Measurements from ENCODE around the gene EP400. TPM values are rescaled to one million over a fixed set of nuclear protein-coding genes. Genes with fewer than 3 reads are reported as not detected.

EP400 gene
- total and polyA plus RNA-seq, 9 of the 15 experiments (the other 6 are each of a cell fraction or from before 2014, with no cell fraction given) = 4.5 to 58.0 (median 7.0) TPM

DNA sequence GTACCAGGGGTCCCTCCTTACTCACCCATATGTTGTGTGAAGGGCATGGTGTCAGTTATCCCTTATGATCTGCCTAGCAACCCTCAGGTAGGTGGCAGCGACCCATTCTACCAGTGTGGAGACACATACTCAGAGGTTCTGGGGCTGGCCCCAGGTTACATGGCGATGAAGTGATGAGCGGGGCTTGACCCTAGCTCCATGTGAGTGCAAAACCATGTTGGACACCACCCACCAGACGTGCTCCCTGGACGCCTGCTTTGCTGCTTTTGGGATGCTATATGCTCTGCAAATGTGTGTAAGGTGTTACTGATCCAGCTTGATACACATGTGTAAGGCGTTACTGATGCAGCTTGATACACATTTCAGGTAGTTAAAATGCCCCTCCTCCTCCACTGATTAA is 33.3 kb downstream of the EP400 start (continued):
- TF ChIP-seq, protein P1, sequence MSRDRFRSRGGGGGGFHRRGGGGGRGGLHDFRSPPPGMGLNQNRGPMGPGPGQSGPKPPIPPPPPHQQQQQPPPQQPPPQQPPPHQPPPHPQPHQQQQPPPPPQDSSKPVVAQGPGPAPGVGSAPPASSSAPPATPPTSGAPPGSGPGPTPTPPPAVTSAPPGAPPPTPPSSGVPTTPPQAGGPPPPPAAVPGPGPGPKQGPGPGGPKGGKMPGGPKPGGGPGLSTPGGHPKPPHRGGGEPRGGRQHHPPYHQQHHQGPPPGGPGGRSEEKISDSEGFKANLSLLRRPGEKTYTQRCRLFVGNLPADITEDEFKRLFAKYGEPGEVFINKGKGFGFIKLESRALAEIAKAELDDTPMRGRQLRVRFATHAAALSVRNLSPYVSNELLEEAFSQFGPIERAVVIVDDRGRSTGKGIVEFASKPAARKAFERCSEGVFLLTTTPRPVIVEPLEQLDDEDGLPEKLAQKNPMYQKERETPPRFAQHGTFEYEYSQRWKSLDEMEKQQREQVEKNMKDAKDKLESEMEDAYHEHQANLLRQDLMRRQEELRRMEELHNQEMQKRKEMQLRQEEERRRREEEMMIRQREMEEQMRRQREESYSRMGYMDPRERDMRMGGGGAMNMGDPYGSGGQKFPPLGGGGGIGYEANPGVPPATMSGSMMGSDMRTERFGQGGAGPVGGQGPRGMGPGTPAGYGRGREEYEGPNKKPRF (IDR thresholded peaks at IDR 0.05; ENCODE audit: low read depth, low read length) = no peak
- no peak for TF ChIP-seq KLF13 (tag; IDR thresholded peaks at IDR 0.05; ENCODE audit: borderline replicate concordance, low read depth)
- TF ChIP-seq EP400 (IDR thresholded peaks at IDR 0.05) = no peak
- no peak for TF ChIP-seq ZNF134 (CRISPR knock-in tag; conservative IDR thresholded peaks at IDR 0.05)
- TF ChIP-seq MEIS2 (IDR thresholded peaks at IDR 0.05; ENCODE audit: partially characterized antibody) = no peak
- no peak for TF ChIP-seq BHLHE40 (IDR thresholded peaks at IDR 0.05; ENCODE audit: low read length)
- TF ChIP-seq, protein P2, sequence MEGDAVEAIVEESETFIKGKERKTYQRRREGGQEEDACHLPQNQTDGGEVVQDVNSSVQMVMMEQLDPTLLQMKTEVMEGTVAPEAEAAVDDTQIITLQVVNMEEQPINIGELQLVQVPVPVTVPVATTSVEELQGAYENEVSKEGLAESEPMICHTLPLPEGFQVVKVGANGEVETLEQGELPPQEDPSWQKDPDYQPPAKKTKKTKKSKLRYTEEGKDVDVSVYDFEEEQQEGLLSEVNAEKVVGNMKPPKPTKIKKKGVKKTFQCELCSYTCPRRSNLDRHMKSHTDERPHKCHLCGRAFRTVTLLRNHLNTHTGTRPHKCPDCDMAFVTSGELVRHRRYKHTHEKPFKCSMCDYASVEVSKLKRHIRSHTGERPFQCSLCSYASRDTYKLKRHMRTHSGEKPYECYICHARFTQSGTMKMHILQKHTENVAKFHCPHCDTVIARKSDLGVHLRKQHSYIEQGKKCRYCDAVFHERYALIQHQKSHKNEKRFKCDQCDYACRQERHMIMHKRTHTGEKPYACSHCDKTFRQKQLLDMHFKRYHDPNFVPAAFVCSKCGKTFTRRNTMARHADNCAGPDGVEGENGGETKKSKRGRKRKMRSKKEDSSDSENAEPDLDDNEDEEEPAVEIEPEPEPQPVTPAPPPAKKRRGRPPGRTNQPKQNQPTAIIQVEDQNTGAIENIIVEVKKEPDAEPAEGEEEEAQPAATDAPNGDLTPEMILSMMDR (IDR thresholded peaks at IDR 0.05 in 2 of 3, conservative IDR thresholded peaks at IDR 0.05 in 1 of 3; ENCODE audit: insufficient read depth in 2 of 3, low read depth in 1 of 3, low read length in 3 of 3) = no peak

DNA sequence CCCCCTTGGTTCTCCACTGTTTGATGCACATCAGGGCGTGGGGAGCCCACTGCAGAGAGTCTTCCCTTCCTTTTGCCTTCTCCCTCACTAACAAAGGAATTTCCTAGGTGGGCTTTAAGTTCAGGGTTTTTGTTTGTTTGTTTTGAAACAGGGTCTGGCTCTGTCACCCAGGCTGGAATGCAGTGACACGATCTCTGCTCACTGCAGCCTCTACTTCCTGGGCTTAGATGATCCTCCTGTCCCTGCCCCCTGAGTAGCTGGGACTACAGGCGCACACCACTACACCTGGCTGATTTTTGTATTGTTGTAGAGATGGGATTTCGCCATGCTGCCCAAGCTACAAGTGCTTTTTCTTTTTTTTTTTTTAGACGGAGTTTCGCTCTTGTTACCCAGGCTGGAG is 33.8 kb downstream of the EP400 start:
- Histone ChIP-seq H3K9me3 (replicated peaks; ENCODE audit: control insufficient read depth, insufficient read depth, low read depth, low read length) (no peaks in the 10 kb centered on the region), H3K36me3 (ENCODE audit: control insufficient read depth, insufficient read depth, low read length) (peaks cover 85% of the 10 kb centered on the region), H3K4me2 (ENCODE audit: insufficient read depth, low read length) (no peak overlapping the region), H3K27ac (ENCODE audit: extremely low read depth, low read depth, low read length) (no peak overlapping the region), H2AFZ (ENCODE audit: low read depth, low read length) (no peak overlapping the region), H4K20me1 (replicated peaks; ENCODE audit: control insufficient read depth, insufficient read depth, low read length) (no peaks in the 10 kb centered on the region), H3K4me1 (replicated peaks in 1 of 2; ENCODE audit: control insufficient read depth in 2 of 2, insufficient read depth in 2 of 2, low read length in 2 of 2) (peaks cover 4 to 15% of the 10 kb centered on the region in 2 experiments; a peak in 4 of 5 replicates), H3K27me3 (ENCODE audit: control insufficient read depth in 2 of 2, insufficient read depth in 2 of 2, low read length in 2 of 2) (no peaks in the 10 kb centered on the region), H3K9ac (ENCODE audit: insufficient read depth in 1 of 2, low read depth in 2 of 2, low read length in 2 of 2) (no peak overlapping the region), H3K79me2 (ENCODE audit: control insufficient read depth, insufficient read depth, low read length) (peaks cover 22% of the 10 kb centered on the region), H3K9me1 (ENCODE audit: control insufficient read depth, insufficient read depth, low read length) (no peaks in the 10 kb centered on the region), H3K4me3 (no peak overlapping the region)
- WGBS (ENCODE audit: insufficient coverage, low coverage, missing lambda C conversion rate) = 89% methylated on average over 3 of the region's 6 CpGs
- intact Hi-C loops (cut with micrococcal nuclease) (no loop called here), in situ Hi-C loops (cut with MboI) (no loop called here)
- ATAC-seq (no peak), DNase-seq (ENCODE audit: extremely low read depth in 1 of 4, low spot score in 3 of 4) (no peak), FAIRE-seq (no peak)
- POLR2A ChIA-PET = interaction anchor here (1.4 kb wide), 1 partner anchor 17 kb away, joined by 4 read pairs; no protein-coding TSS in a partner anchor
- BruUV-seq (replicated peaks) = no TSS peak
- CTCF ChIA-PET (ENCODE audit: low intra/inter-chr PET ratio) = no interaction called here
- TF ChIP-seq BDP1 (IDR thresholded peaks at IDR 0.05; ENCODE audit: insufficient read depth, insufficient read length) = no peak
- TF ChIP-seq, protein P3, sequence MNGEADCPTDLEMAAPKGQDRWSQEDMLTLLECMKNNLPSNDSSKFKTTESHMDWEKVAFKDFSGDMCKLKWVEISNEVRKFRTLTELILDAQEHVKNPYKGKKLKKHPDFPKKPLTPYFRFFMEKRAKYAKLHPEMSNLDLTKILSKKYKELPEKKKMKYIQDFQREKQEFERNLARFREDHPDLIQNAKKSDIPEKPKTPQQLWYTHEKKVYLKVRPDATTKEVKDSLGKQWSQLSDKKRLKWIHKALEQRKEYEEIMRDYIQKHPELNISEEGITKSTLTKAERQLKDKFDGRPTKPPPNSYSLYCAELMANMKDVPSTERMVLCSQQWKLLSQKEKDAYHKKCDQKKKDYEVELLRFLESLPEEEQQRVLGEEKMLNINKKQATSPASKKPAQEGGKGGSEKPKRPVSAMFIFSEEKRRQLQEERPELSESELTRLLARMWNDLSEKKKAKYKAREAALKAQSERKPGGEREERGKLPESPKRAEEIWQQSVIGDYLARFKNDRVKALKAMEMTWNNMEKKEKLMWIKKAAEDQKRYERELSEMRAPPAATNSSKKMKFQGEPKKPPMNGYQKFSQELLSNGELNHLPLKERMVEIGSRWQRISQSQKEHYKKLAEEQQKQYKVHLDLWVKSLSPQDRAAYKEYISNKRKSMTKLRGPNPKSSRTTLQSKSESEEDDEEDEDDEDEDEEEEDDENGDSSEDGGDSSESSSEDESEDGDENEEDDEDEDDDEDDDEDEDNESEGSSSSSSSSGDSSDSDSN (IDR thresholded peaks at IDR 0.05; ENCODE audit: borderline replicate concordance in 1 of 2, low read depth in 2 of 2, low read length in 2 of 2) = no peak
- TF ChIP-seq, protein P4, sequence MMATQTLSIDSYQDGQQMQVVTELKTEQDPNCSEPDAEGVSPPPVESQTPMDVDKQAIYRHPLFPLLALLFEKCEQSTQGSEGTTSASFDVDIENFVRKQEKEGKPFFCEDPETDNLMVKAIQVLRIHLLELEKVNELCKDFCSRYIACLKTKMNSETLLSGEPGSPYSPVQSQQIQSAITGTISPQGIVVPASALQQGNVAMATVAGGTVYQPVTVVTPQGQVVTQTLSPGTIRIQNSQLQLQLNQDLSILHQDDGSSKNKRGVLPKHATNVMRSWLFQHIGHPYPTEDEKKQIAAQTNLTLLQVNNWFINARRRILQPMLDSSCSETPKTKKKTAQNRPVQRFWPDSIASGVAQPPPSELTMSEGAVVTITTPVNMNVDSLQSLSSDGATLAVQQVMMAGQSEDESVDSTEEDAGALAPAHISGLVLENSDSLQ (IDR thresholded peaks at IDR 0.05) = no peak
